D721Med (cell line): Measurements from ENCODE around the gene MEGF10.

ENCODE experiments used
- DNase-seq: peaks from one replicate; pipeline ENCODE4 v3.0.0; 2011; ENCODE audit warnings: low spot score; ENCODE audit not compliant: insufficient read length
- FAIRE-seq: peaks from 2 replicates; lab custom pipeline; 2011; peaks lifted over from hg19 to GRCh38; lab: Jason Lieb, UNC
- TF ChIP-seq, protein P1 (sequence below): IDR thresholded peaks from 2 replicates; pipeline ENCODE4 v1.5.1; 2012; ENCODE audit warnings: mild to moderate bottlenecking, control low read depth; ENCODE audit not compliant: insufficient read depth; ENCODE audit errors: missing control alignments

The MEGF10 gene

DNA sequence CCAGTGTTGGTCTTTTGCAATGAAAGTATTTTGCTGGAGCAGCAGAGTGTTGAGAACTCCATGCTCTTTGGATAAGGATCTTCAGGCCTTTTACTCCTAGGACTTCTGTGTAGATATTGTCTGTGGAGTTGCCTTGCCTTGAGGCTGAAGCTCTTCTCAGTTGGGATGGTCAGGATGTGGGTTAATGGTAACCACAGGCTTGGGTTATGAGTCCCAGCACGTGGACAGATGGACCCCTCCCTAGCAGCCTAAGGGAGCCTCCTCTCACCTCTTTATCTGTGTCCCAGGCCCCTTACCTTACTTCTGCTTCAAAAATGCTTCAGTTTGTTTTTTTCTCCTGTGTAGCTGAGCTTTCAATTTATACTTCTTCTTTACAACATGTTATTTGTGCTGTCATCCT is 109.9 kb downstream of the MEGF10 start:
- TF ChIP-seq, protein P1, sequence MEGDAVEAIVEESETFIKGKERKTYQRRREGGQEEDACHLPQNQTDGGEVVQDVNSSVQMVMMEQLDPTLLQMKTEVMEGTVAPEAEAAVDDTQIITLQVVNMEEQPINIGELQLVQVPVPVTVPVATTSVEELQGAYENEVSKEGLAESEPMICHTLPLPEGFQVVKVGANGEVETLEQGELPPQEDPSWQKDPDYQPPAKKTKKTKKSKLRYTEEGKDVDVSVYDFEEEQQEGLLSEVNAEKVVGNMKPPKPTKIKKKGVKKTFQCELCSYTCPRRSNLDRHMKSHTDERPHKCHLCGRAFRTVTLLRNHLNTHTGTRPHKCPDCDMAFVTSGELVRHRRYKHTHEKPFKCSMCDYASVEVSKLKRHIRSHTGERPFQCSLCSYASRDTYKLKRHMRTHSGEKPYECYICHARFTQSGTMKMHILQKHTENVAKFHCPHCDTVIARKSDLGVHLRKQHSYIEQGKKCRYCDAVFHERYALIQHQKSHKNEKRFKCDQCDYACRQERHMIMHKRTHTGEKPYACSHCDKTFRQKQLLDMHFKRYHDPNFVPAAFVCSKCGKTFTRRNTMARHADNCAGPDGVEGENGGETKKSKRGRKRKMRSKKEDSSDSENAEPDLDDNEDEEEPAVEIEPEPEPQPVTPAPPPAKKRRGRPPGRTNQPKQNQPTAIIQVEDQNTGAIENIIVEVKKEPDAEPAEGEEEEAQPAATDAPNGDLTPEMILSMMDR = no peak
- DNase-seq = no peak
- FAIRE-seq = no peak

DNA sequence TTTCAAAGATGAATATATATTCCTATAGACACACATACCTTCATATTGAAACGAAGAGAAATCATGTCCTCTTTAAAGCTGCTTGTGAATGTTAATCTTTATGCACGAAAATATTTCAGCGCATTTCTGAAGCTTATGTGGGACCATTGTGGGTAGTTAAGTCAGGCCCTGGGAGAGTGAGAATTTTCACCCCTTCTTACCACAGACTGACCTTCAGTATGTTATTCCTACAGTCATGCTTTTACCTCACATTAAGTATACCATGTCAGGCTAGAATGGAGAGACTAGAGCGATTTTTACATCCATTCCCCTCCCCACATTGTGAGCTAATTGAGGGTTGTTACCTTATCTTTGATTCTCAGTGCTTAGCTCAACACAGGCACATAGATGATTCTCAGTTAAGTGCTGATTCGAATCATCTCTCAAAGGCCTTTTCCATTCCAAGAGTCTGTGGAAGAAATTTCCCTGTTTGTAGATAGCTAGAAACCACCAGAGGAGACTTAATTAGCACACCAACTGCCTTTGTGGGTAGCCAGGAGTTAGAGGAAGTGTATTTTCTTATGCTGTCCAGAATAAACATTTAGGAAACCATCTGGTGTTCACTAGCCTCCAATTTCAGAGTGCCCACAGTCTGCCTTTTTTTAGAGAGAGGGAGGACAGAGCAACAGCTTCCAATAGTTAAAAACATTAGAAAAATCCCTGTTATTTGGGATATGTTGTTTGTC is 110.5 kb downstream of the MEGF10 start:
- DNase-seq (no peak), FAIRE-seq (no peak)
- TF ChIP-seq, protein P1 = no peak

DNA sequence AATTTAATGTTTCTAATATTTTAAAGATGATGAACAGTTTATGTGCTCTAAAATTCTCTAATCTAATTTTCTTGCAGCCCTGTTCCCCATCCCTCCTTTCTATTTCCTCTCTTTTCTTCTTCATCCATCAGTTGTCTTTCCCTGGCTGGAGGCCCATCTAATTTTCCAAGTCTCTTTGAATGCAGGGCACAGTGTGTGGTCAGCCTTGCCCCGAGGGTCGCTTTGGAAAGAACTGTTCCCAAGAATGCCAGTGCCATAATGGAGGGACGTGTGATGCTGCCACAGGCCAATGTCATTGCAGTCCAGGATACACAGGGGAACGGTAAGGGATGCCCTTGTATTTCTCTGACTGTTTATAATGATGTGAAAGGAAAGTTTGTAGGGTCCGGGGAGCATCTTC is 111.8 kb downstream of the MEGF10 start:
- TF ChIP-seq, protein P1 = no peak
- FAIRE-seq (no peak), DNase-seq (no peak)

DNA sequence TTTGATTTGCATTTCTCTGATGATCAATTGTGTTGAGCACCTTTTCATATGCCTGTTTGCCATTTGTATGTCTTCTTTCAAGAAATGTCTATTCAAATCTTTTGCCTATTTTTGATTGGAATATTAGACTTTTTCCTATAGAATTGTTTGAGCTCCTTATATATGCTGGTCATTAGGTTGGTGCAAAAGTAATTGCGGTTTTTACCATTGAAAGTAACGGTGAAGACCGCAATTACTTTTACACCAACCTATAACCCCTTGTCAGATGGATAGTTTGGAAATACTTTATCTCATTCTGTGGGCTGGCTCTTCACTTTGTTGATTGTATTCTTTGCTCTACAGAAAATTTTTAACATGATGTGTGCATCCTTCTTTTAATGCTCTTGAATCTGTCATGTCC is 113.6 kb downstream of the MEGF10 start:
- TF ChIP-seq, protein P1 = no peak
- DNase-seq = no peak
- FAIRE-seq = no peak

DNA sequence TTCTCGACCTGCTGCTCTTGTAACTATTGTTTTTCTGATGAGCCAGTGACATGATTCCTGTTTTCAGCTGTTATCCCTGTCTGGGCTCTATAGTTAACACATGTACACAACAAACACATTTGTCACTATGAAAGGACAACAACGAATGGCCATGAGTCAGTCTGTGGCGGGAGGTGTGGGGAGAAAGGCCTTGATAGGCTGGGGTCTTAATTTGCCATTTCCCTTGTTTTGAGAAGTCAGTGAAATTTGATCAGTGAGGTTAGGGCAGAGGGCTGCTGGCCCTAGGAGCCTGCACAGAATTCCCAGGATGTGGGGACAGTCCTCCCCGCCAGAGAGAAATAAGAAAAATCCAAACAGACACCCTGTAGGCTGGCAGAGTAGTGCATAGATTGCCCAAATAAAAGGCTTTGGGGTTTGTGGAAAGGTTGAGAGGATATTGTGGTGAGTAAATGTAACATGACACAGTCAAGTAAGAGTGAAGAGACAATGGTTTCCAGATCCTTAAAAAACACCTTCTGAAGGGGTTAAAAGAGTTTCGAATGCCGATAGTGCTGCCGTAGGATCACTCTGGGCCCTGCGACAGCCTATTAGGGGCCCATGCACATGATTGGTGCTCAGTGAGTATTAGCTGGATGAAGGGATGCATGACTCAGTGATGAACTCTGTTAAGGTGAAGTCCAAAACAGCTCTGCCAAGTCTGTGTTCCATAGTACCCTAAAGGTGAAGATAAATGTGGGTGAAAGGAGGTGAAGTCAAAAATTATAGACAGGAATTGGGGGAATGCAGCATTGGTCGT is 115.9 kb downstream of the MEGF10 start:
- FAIRE-seq = no peak
- no peak for DNase-seq
- TF ChIP-seq, protein P1 = no peak

DNA sequence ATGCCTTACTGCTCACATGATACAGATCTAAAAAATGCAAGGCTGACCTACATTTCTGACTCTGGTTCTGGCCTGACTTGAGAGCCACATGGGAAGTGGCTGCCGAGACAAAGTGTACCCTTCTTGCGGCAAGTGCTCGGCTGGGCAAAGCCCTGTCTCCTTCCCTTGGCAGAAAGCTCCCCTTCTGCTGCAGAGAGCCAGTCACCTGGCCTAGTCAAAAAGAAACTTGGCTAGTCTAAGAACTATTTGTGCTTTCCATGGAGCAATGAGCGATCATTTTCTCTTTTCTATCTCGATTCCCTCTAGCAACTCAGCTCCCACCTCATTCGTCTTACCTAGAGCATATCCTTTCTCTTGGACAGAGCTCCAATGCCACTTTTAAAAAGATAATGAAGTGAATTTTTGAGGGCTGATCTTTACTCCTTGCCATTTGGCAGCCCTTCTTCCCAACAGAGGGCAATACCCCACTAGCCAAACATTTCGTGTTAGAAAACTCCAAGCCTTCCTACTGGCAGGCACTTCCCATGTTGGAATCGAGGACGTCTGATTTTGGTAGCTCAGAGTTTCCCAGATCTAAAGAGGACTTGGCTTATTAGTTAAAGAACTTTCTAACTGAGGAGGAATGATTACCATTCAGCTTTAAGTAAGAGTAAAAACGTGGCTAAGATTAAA is 118.8 kb downstream of the MEGF10 start:
- DNase-seq = no peak
- FAIRE-seq = no peak
- TF ChIP-seq, protein P1 = no peak
